HG02759 (cell line): Measurements from ENCODE around the gene NOTCH2.
"Not testable (repeated sequence)": the region's sequence is repeated elsewhere in the genome, so short reads cannot be mapped to it uniquely, and the experiment has no call there.

Experiments
- ATAC-seq: cut with Tn5 transposase; IDR thresholded peaks from one replicate; pipeline ENCODE4 v1.9.1; 2021; ENCODE audit warnings: mild to moderate bottlenecking, moderate library complexity; ENCODE audit not compliant: unreplicated experiment

NOTCH2 gene

GRCh38 chr1:120069920-120070214, 405 bp upstream of the NOTCH2 start:
- ATAC-seq: not testable (repeated sequence)

- ATAC-seq: not testable (repeated sequence)
Observed at GRCh38 chr1:120068683-120069066, 787 bp downstream of the NOTCH2 start.

DNA sequence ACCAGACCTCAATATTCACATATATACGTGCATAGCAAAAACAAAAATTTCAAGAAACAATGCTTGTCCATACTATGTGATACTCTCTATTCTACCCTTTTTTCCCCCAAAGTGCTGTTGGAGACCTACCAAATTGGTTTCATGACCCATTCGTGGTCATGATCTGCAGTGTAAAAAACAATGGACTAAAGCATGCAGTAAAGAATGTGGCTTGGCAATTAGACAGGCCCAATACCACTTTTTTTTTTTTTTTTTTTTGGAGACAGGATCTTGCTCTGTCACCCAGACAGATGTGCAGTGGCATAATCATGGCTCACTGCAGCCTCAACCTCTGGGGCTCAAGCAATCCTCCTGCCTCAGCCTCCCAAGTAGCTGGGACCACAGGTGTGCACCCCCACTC, 21.3 kb downstream of the NOTCH2 start:
- ATAC-seq: not testable (repeated sequence)

GRCh38 chr1:120041771-120042170, 27.7 kb downstream of the NOTCH2 start:
- ATAC-seq: not testable (repeated sequence)

- ATAC-seq: not testable (repeated sequence)
Observed at GRCh38 chr1:120032253-120032652, 37.2 kb downstream of the NOTCH2 start.

GRCh38 chr1:120023791-120024190, 45.7 kb downstream of the NOTCH2 start:
- not testable (repeated sequence) for ATAC-seq

- not testable (repeated sequence) for ATAC-seq
Observed at GRCh38 chr1:120014978-120015377, 54.5 kb downstream of the NOTCH2 start.

- ATAC-seq: not testable (repeated sequence)
Observed at GRCh38 chr1:120008320-120008719, 61.1 kb downstream of the NOTCH2 start.

DNA sequence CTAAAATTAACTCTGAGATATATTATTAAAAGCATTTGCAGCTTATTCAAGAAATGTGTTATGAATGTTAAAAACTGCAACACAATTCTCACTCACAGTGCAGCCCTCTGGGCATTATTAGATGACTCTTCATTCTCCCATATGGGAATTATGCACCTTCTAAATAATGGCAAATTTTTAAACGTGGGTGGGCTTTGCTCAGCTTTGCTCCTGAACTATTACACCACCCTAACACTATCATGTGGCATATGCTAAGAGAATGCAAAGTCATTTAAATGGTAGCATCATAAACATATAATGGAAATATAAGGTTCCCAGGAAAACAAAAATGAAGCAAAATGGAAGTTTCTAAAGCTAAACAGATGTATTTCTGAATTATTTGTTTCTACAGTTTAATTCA, 61.6 kb downstream of the NOTCH2 start:
- ATAC-seq: not testable (repeated sequence)

- ATAC-seq: not testable (repeated sequence)
Observed at GRCh38 chr1:120001035-120001434, 68.4 kb downstream of the NOTCH2 start.

GRCh38 chr1:119996731-119997312, 72.6 kb downstream of the NOTCH2 start:
- ATAC-seq: not testable (repeated sequence)

DNA sequence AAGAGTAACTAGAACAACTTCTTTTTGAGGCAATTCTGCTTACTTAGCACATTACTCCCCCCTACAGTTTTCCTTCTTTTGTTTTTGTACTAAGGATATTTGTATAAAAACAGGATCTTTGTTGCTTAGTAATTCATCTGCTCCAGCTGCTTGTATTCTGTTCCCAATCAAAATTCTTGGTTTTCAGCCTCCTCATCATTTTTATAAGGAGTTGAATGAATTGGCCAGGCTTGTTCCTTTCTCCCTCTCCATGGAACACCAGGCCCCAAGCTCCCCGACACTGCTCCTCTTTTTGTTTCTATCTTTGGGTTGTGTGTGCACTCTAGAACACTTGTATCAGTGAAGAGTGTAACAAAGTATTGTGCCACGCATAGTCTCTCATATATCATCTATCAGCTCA, 73.5 kb downstream of the NOTCH2 start:
- ATAC-seq: not testable (repeated sequence)

- ATAC-seq: no peak
Observed at GRCh38 chr1:119988306-119989062, 81.0 kb downstream of the NOTCH2 start.

- no peak for ATAC-seq
Observed at GRCh38 chr1:119987686-119988085, 81.8 kb downstream of the NOTCH2 start.

DNA sequence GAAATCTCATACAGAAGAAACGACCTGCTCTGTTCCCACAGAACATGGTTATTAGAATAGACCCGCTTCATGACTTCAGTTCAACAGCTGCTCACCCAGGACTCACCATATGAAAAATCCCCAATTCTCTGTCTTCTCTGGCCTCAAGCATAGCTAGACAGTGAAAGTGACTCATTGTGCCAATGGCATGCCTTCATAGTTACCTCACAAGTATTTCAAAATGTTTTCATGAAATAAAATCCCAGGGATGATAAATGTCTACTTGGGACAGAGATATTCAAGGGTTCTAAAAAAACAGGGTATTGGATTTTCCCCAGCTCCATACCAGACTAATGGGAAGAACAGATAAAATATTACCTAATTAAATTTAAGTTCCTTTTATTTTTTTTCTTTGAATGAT, 82.3 kb downstream of the NOTCH2 start:
- no peak for ATAC-seq

GRCh38 chr1:119986007-119986497, 83.4 kb downstream of the NOTCH2 start:
- no peak for ATAC-seq

- no peak for ATAC-seq
Observed at GRCh38 chr1:119984771-119985170, 84.7 kb downstream of the NOTCH2 start.

- ATAC-seq: no peak
Observed at GRCh38 chr1:119981986-119982815, 87.3 kb downstream of the NOTCH2 start.

DNA sequence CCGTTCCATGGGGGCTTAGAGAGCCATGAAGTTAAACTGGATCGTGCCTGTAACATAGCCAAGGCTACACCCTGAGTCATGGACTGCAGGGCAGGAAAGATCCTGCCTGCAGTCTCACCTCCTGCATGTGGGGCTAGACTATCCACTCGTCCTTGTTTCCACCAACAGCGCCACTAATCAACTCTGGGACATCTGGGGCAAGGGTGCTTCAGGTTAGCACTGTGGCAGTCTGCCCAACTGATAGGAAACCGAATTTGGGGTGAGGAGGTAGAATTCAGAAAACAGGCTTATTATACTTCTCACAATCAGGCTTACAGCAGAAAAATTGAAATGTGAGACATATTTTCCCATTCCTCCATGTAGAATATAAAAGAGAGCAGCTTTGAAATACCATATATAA, 88.0 kb downstream of the NOTCH2 start:
- no peak for ATAC-seq

DNA sequence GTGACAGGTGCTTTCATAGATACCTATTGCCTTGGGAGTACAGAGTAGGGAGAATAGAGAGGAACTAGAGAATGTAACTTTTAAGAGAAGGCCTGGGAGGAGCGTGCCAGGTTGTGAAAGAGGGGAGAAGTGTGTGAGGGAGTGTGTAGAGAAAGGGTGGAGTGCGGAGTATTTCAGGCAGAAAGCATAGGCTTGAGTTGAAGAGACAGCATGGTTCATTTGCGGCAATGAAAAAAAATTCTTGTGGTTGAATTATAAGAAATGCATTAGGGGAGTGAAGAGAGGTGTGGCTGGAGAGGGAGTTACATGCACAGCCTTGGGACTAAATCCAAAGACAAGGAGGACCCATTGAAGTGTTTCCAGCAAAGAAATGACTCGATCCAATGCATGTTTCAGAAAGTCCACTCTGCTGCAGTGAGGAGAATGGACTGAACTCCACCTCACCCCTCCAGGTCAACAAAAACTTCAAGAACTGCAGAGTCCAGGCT, 91.4 kb downstream of the NOTCH2 start:
- no peak for ATAC-seq

- ATAC-seq: not testable (repeated sequence)
Observed at GRCh38 chr1:119977113-119977736, 92.2 kb downstream of the NOTCH2 start.
